Mammary epithelial cell (primary cell): ENCODE data around the gene NSUN7.

ENCODE experiments used
- CTCF ChIP-seq, 2 donors: IDR thresholded peaks in 1 of 2; conservative IDR thresholded peaks in 1 of 2; 2 replicates each; pipeline ENCODE4 v1.5.1; 2011 to 2012; ENCODE audit warnings: inconsistent platforms in 2 of 2, low read length in 2 of 2, mild to moderate bottlenecking in 2 of 2, control low read depth in 1 of 2, low read depth in 1 of 2; ENCODE audit not compliant: insufficient read depth in 1 of 2; ENCODE audit errors: extremely low read depth in 1 of 2
- EZH2 ChIP-seq: IDR thresholded peaks from 2 replicates; pipeline ENCODE4 v1.6.1; 2012; ENCODE audit warnings: low read length, inconsistent platforms, borderline replicate concordance

GRCh38 chr4:40788331-40788730 is 38.6 kb downstream of the NSUN7 start:
- TF ChIP-seq EZH2 = no peak
- no peak for TF ChIP-seq CTCF (conservative IDR thresholded peaks at IDR 0.05 in 1 of 2, IDR thresholded peaks at IDR 0.05 in 1 of 2; ENCODE audit: extremely low read depth in 1 of 2, insufficient read depth in 1 of 2, low read depth in 1 of 2, low read length in 2 of 2)
